Stimulated activated CD4-positive, alpha-beta T cell treated with anti-CD3 and anti-CD28 coated beads, Interleukin-15, amount 100 ng/mL, for 1 hour (primary cell): Measurements from ENCODE around the gene KIF24.
A peak's percentile ranks its signal among the peaks of the same experiment; 100 is the strongest.
"Not testable (repeated sequence)": the region's sequence is repeated elsewhere in the genome, so short reads cannot be mapped to it uniquely, and the experiment has no call there.

ENCODE experiments used
- DNase-seq, 2 donors: peaks; one replicate each; pipeline ENCODE4 v3.0.0-alpha.2; 2020; ENCODE audit warnings: low read depth in 1 of 2, low spot score in 1 of 2

KIF24 gene

GRCh38 chr9:34328987-34329832 lies at the start of gene KIF24, which contains the start of gene NUDT2:
TSS of gene KIF24 (minus strand) at chr9:34329268. CDS start at chr9:34311346, 17,922 bp downstream.
TSS of gene NUDT2 (plus strand) at chr9:34329569. CDS start at chr9:34339040, 9,471 bp downstream.
- peak; percentile 85 to 86 for DNase-seq

GRCh38 chr9:34378376-34379060 lies 49.5 kb upstream of the KIF24 start:
- no peak for DNase-seq

GRCh38 chr9:34377404-34377746 lies 48.3 kb upstream of the KIF24 start:
- no peak for DNase-seq

GRCh38 chr9:34376596-34377403 lies 47.7 kb upstream of the KIF24 start, which contains the start of gene MYORG:
TSS of gene MYORG (minus strand) at chr9:34376898. CDS start at chr9:34372943, 3,955 bp downstream.
- peak; percentile 88 to 90 for DNase-seq

- no peak for DNase-seq
These were observed 47.0 kb upstream of the KIF24 start for GRCh38 chr9:34375901-34376595.

GRCh38 chr9:34374905-34375552 lies 46.0 kb upstream of the KIF24 start:
- DNase-seq, result no peak

- no peak for DNase-seq
These were observed 45.3 kb upstream of the KIF24 start for GRCh38 chr9:34374339-34374738.

GRCh38 chr9:34373749-34374148 lies 44.7 kb upstream of the KIF24 start:
- no peak for DNase-seq

- DNase-seq, result no peak
These were observed 43.5 kb upstream of the KIF24 start for GRCh38 chr9:34372467-34373011.

- no peak for DNase-seq
These were observed 42.9 kb upstream of the KIF24 start for GRCh38 chr9:34371886-34372466.

- DNase-seq, result no peak
These were observed 42.2 kb upstream of the KIF24 start for GRCh38 chr9:34370970-34371880.

GRCh38 chr9:34370335-34370969 lies 41.4 kb upstream of the KIF24 start:
- DNase-seq, result no peak

GRCh38 chr9:34369636-34370035 lies 40.6 kb upstream of the KIF24 start:
- no peak for DNase-seq

GRCh38 chr9:34368796-34369195 lies 39.7 kb upstream of the KIF24 start:
- DNase-seq, result not testable (repeated sequence)

GRCh38 chr9:34367751-34368410 lies 38.8 kb upstream of the KIF24 start:
- not testable (repeated sequence) for DNase-seq

- DNase-seq, result no peak
These were observed 37.3 kb upstream of the KIF24 start for GRCh38 chr9:34366365-34366764.

GRCh38 chr9:34365282-34365681 lies 36.2 kb upstream of the KIF24 start:
- no peak for DNase-seq
